Frontal cortex (tissue), 4 donors: Measurements from ENCODE around the gene RPUSD4. TPM values are rescaled to one million over a fixed set of nuclear protein-coding genes. Genes with fewer than 3 reads are reported as not detected.

Source experiments
- DNase-seq, 2 donors: peaks; one replicate each; pipeline ENCODE4 v3.0.0; 2012; ENCODE audit warnings: low spot score in 2 of 2
- FAIRE-seq: peaks from 2 replicates; lab custom pipeline; 2012; peaks lifted over from hg19 to GRCh38; lab: Jason Lieb, UNC
- small RNA-seq: library from RNA; depleted of rRNA; stranded (forward); fragments of <200 nt; gene quantifications from one replicate; pipeline ENCODE3, GENCODE V24; 2014
- total RNA-seq: library from RNA; depleted of rRNA; stranded (reverse); fragments of >200 nt; gene quantifications from one replicate; pipeline ENCODE4 v1.2.3, GENCODE V29; 2014
- donor health status: control.
- donor health status: control.
- donor health status: control.

RPUSD4 gene
- total RNA-seq, 1 donor from 2014 or later: 36.3 TPM

DNA sequence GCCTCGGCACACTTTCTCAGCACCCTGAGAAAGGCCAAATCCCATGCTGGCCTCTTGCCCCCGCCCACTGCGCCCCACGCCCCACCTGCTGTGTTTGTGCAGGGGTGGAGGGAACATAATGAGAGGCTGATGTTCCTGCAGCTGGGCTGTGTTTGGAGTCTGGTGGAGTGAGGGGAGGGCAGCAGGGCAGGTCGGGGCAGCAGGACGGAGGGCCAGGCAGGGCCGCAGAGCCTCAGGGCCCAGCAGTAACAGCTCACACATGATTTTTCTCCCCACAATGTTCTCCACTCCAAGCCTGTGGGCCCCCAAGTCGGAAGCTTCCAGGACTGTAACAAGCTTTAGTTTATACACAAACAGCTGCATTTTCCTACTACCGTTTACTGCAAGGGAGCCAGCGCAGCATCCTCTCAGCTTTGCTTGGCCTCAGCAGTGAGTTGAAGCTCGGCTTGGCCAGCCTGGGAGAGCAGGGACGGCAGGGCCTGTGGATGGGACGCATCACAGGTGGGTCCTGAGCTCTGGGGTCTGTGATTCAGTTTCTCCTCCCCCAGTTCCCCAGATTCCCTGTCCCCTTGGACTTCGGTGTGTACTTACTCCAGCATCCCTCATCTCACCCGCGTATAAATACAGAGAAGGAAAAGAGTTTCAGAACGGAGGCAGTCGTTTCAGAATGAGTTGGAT is 51.0 kb downstream of the RPUSD4 start:
- DNase-seq: no peak
- no peak for FAIRE-seq

DNA sequence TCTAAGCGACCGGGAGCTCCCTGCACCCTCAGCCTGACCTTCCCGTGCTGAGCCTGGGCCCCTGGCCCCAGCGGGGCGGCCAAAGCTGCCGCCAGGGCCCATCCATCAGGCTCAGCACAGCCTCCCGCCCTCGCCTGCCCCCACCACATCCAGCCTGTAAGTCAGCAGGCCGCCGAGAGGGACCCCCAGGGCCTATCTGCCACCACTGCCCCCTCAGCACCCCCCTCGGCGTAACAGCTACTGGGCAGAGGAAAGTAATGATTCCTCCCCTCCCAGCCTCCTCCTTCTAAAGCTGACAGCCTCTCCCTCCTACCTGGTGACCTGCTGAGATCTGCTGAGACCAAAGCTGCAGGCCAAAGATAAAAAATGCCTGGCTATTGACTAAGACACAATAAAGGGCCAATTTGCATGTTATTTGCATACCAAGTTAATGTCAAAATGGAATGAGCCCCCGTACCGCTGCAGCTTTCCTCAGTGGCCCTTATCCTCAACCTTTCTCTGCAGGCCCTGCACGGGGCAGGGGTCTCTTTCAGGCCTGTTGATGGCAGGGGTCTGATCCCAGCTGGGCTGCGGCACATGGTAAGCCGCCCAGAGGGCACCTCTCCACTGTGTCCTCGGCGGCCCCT is 51.6 kb downstream of the RPUSD4 start:
- FAIRE-seq (no peak), DNase-seq (no peak)

DNA sequence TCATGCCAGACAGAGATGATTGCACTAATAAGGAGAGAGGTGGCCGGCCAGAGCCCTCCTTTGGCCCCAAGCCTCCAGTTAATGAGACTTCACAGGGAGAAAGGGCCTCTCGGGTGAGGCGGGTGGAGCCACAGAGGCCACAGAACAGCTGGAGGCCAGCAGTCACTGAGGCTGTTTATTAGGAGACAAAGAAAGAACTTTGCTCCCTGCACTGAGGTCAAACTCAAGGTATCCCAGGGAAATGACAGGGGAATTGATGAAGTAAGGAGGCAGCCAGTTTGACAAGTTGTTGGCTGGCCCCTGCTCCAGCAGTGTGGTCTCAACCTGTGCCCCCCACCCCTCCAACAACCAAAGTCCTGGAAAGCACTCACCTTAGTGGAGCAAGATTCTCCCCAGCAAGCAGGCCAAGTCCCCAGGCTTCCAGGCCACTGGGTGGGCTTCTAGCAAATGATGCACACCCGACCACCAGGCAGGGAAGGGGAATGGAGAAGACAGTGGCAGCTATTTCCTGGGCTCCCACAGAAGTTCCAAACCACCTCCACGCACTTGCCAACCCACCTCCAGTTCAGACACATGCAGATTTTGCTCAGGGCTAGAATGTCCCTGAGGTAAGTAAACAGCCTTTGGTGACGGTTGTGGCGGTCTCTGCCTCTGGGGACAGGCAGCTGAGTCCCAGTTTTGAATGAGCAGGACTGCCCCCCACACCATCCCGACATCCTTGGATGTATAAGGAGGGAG is 53.2 kb downstream of the RPUSD4 start:
- FAIRE-seq (no peak), DNase-seq (no peak)

DNA sequence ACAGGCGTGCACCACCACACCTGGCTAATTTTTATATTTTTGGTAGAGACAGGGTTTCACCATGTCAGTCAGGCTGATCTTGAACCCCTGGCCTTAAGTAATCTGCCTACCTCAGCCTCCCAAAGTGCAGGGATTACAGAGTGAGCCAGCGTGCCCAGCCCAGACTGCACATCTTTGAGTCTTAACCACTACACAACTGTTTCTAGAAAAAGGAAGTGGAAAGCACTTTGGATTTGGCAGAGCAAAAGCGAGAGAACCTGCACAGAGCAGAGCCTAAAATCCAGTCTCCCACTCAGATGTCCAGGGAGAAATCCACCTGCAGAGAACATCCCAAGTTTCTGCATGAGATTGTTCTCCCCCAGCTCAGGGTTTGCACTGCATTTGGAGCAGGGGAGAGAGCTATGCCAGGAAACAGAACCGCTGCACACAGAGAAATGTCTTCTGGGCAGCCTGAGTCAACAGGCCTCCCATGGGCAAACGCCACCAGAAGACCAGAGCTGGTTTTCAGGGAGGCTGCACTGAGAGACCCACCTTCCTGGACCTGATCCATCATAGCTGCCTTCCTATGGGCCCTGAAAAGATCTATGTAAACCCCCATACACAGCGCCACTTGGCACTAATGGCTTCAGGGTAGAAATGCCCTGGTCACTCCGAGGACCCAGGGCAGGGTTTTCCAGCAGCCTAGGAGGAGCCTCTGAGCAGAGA is 54.0 kb downstream of the RPUSD4 start:
- FAIRE-seq: no peak
- no peak for DNase-seq

DNA sequence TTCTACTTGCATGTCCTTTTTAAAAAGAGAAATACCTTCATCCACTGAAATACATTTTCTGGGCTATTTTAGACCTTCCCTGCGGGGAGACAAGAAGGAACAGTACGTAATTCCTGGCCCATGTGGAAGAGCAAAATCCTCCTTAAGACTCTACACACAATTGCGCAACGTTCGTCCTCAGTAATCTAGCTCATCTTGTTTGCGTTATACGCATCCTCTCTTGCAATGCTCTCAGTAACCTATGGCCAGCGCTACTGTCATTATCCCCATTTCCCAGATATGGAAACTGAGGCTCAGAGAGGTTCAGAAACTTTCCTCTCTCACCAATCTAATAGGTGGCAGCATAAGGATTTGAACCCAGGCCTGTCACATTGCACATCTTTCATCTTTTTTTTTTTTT is 54.6 kb downstream of the RPUSD4 start:
- DNase-seq (no peak), FAIRE-seq (no peak)

DNA sequence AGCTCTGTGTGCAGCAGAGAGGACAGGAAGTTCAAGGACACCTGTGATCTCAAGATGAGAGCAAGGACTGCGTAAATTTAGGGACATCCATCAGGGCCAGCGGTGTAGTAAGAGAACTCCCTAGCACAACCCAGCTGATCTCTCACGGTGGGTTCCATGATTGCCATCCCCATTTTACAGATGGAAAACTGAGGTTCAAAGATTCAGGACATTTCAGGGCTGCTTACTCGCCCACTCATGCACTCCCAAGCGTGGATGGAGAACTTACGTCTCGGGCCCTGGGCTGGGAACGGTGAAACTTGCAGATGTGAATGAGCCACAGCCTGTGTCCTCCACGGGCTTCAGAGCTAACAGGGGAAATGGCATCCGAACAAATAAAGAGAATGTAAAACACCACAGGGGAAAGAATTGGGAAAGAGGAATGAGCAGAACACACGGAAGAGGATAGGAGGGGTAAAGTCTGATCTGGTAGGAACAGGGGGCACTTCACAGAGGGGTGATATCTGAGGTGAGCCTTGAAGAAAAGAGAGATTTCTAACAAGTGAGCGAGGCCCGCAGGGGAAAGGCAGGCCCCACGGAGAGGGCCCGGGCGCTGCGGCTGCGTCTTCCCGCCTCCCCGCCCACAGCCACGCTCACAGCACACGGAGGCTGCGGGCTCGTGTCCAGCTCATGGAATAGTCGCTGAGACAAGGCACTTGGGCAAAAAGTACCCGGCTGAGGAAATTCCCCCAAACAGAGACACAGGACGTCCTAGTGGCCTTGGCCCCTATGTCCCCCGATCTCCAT is 55.9 kb downstream of the RPUSD4 start:
- no peak for DNase-seq
- FAIRE-seq: no peak

DNA sequence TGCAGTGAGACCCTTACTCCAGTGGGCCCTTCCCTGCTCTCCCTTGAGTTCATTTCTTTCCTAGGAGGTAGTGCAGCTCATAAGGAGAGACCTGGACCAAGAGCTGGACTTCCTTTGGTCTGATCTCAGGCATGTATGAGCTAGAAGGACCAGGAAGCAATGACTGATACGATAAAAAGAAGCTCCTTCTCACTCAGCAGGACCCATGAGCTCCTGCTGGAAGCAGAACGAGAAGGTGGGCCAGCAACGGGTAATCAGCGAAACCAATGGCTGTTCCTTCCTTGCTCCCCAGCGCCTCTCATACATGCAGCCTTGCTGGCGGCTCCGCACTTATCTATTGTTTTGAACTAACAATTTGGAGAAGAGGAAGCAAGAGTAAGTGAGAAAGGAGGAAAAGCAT is 56.8 kb downstream of the RPUSD4 start:
- no peak for FAIRE-seq
- no peak for DNase-seq

DNA sequence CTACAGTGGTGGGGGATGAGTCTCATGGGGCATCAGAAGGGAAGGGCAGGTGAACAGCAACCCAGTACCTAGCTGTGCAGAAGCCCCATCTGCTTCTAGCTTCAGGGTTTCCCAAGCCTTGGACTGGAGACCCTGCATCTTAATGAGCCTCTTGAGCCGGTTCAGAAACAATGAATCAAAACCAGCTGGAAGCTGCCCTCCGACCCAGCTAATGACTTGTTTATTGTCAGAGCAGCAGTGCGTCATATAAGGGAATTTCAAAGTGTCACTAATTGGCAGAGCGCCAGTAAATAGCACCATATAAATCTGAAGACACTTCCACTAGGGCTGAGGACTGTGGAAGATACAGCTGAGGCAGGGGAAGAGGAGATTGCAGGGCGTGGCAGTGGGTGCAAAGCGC is 57.5 kb downstream of the RPUSD4 start:
- FAIRE-seq (no peak), DNase-seq (no peak)

DNA sequence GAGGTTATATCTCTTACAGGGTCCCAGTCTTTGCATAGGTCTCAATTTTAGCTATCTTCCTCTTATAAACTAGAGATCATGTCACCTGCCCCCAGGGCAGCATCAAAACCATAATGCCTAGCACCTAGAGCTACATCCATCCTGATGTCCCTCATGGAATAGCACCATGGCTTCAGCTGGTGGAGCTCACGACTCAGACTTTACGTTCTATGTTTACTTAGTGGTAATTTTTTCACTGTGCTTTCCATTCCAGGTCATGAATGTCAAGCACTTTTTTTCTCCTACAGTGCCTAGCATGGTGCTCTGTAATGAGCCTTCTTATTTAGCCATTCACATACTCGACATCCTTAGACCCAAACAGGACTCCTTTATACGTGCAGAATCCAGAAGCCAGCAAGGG is 58.4 kb downstream of the RPUSD4 start:
- FAIRE-seq (no peak), DNase-seq (no peak)

DNA sequence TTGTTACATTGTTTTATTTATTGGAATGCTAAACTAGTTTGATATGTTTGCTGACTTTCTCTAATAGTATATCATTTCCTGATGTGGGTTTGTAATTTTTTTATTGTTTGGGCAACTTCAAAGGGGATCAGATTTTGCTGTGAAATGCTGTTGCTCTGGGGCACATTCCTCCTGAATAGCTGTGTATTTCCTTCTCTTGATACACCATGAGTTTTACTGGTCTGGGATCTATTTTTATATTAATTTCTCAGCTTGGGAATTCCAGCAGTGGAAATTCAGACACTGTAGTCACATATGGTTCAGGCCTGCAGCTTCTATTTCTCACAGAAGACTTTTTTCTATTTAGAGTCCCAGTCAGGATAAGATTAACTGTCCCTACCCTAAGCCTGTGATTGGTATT is 58.9 kb downstream of the RPUSD4 start:
- FAIRE-seq (no peak), DNase-seq (no peak)

DNA sequence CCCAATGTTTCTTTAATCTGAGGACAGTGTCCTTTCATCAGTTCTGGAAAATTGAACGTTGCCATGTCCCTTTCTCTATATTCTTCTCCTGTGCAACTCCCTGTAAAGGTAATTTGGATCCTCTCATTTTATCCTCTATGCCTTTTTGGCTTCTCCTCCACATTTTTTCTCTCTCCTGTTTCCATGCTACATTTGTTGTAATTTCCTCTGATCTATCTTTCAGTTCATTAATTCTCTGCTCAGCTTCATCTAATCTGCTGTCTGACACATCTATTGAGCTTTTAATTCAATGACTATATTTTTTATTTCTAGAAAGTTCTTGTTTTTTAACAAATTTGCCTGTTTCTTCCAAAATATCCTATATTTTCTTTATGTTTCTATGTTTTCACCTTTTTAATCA is 59.3 kb downstream of the RPUSD4 start:
- DNase-seq (no peak), FAIRE-seq (no peak)

Small RNA genes within 50 kb of the gene (small RNA-seq; reads per million reads assigned to genes)
- not detected for gene AP001893.2
- gene RN7SL351P: not detected
- gene RNU4-86P: not detected

Other genes with a start within 250 kb of the RPUSD4 start
- gene CDON, start 148.8 kb downstream of the RPUSD4 start, total RNA-seq: 32.6 TPM
- 20.0 TPM for gene FAM118B, start 132 bp upstream of the RPUSD4 start, total RNA-seq
- 6.9 TPM for gene SRPRA, start 57.2 kb upstream of the RPUSD4 start, total RNA-seq
- 18.3 TPM for gene FOXRED1, start 57.5 kb upstream of the RPUSD4 start, total RNA-seq
- 2.0 TPM for gene TIRAP, start 71.4 kb upstream of the RPUSD4 start, total RNA-seq
- 2.9 TPM for gene DCPS, start 92.4 kb upstream of the RPUSD4 start, total RNA-seq
- 15.9 TPM for gene ST3GAL4, start 144.0 kb upstream of the RPUSD4 start, total RNA-seq